Kidney capillary endothelial cell (primary cell): Measurements from ENCODE around the gene CREG1.

Source experiments
- DNase-seq: peaks from one replicate; pipeline ENCODE4 v3.0.0-alpha.2; 2018; ENCODE audit warnings: low spot score

CREG1 gene

GRCh38 chr1:167532964-167533824 lies 20.4 kb downstream of the CREG1 start:
- DNase-seq: no peak

- no peak for DNase-seq
These were observed 21.2 kb downstream of the CREG1 start for GRCh38 chr1:167532375-167532774.

GRCh38 chr1:167529829-167530474 lies 23.6 kb downstream of the CREG1 start:
- DNase-seq: no peak

GRCh38 chr1:167528057-167528728 lies 25.4 kb downstream of the CREG1 start:
- DNase-seq: no peak

GRCh38 chr1:167526667-167527383 lies 26.7 kb downstream of the CREG1 start:
- no peak for DNase-seq

GRCh38 chr1:167524651-167525050 lies 28.9 kb downstream of the CREG1 start:
- no peak for DNase-seq

- no peak for DNase-seq
These were observed 31.3 kb downstream of the CREG1 start for GRCh38 chr1:167522246-167522645.

- no peak for DNase-seq
These were observed 32.8 kb downstream of the CREG1 start for GRCh38 chr1:167520711-167521206.

- DNase-seq: no peak
These were observed 35.2 kb downstream of the CREG1 start, which contains the start of gene CD247 for GRCh38 chr1:167518331-167518700. TSS of gene CD247 (minus strand) at chr1:167518529. CDS start at chr1:167518465, 64 bp downstream.

- no peak for DNase-seq
These were observed 35.8 kb downstream of the CREG1 start for GRCh38 chr1:167517535-167518330.

- no peak for DNase-seq
These were observed 36.9 kb downstream of the CREG1 start for GRCh38 chr1:167516404-167517388.

GRCh38 chr1:167515893-167516321 lies 37.7 kb downstream of the CREG1 start:
- DNase-seq: no peak

- no peak for DNase-seq
These were observed 38.1 kb downstream of the CREG1 start for GRCh38 chr1:167515461-167515860.

- DNase-seq: no peak
These were observed 39.3 kb downstream of the CREG1 start for GRCh38 chr1:167514288-167514687.

GRCh38 chr1:167512046-167512654 lies 41.4 kb downstream of the CREG1 start:
- DNase-seq: no peak

- DNase-seq: no peak
These were observed 42.1 kb downstream of the CREG1 start for GRCh38 chr1:167511374-167511986.

- DNase-seq: no peak
These were observed 42.7 kb downstream of the CREG1 start for GRCh38 chr1:167510881-167511280.

- no peak for DNase-seq
These were observed 43.3 kb downstream of the CREG1 start for GRCh38 chr1:167510244-167510643.

- no peak for DNase-seq
These were observed 44.0 kb downstream of the CREG1 start for GRCh38 chr1:167509587-167509986.
